H1 (cell line): ENCODE results near the gene MLNR. TPM values are rescaled to one million over a fixed set of nuclear protein-coding genes. Genes with fewer than 3 reads are reported as not detected.

ENCODE experiments used
- CTCF ChIA-PET: fragments of 300-600 bp; sonication (Branson Sonifier 250); formaldehyde crosslinking; loops from one replicate; lab custom pipeline; 2021; ENCODE audit not compliant: partially characterized antibody; lab: Charles Lee
- POLR2A ChIA-PET: fragments of 300-600 bp; sonication (Branson Sonifier 250); formaldehyde crosslinking; loops from one replicate; lab custom pipeline; 2021; ENCODE audit warnings: inconsistent platforms; ENCODE audit not compliant: partially characterized antibody; lab: Charles Lee
- DNase-seq, 2 experiments: peaks; one replicate each; pipeline versions ENCODE4 v3.0.0 to v3.0.0-alpha.2; 2010 to 2022; ENCODE audit warnings: low spot score in 2 of 2, low read depth in 1 of 2, mixed read lengths in 1 of 2
- FAIRE-seq: peaks from 2 replicates; lab custom pipeline; 2011; peaks lifted over from hg19 to GRCh38; lab: Jason Lieb, UNC
- H2AFZ ChIP-seq: 2 replicates; pipeline ENCODE4 v1.8.1; 2012; ENCODE audit warnings: low read length, inconsistent platforms
- H2AK5ac ChIP-seq: 2 replicates; pipeline ENCODE4 v1.6.1; 2013; ENCODE audit warnings: low read depth, low read length
- H2BK120ac ChIP-seq: replicated peaks from 2 replicates; pipeline ENCODE3; 2013; ENCODE audit warnings: low read depth, low read length, inconsistent platforms
- H2BK12ac ChIP-seq: 2 replicates; pipeline ENCODE4 v1.6.1; 2013; ENCODE audit warnings: low read depth, low read length
- H2BK15ac ChIP-seq: 2 replicates; pipeline ENCODE4 v1.6.1; 2013; ENCODE audit warnings: low read length
- H2BK20ac ChIP-seq: 2 replicates; pipeline ENCODE4 v1.6.1; 2013; ENCODE audit warnings: low read length
- H2BK5ac ChIP-seq: 2 replicates; pipeline ENCODE4 v1.6.1; 2013; ENCODE audit warnings: low read depth, low read length
- H3K14ac ChIP-seq: 2 replicates; pipeline ENCODE4 v1.6.1; 2013; ENCODE audit warnings: inconsistent platforms; ENCODE audit not compliant: insufficient read length
- H3K18ac ChIP-seq: 2 replicates; pipeline ENCODE4 v1.6.1; 2013; ENCODE audit warnings: low read length; ENCODE audit errors: extremely low read depth
- H3K23ac ChIP-seq: 2 replicates; pipeline ENCODE4 v1.6.1; 2013; ENCODE audit warnings: inconsistent platforms; ENCODE audit not compliant: insufficient read length
- H3K23me2 ChIP-seq: 2 replicates; pipeline ENCODE4 v1.6.1; 2013; ENCODE audit warnings: low read depth, low read length
- H3K27ac ChIP-seq: 2 replicates; pipeline ENCODE4 v1.6.1; 2011; ENCODE audit warnings: low read depth, low read length, inconsistent platforms
- H3K27me3 ChIP-seq, 4 experiments: replicated peaks in 1 of 4; 1 replicate in 1 of 4; 2 replicates in 3 of 4; pipeline versions ENCODE4 v1.6.1 to v1.8.1; 2011 to 2013; ENCODE audit warnings: low read length in 3 of 4, mild to moderate bottlenecking in 3 of 4, inconsistent platforms in 2 of 4, mixed read lengths in 2 of 4, moderate library complexity in 1 of 4; ENCODE audit not compliant: control insufficient read depth in 3 of 4, insufficient read depth in 3 of 4; ENCODE audit errors: extremely low read depth in 1 of 4
- H3K36me3 ChIP-seq, 4 experiments: 2 replicates each; pipeline versions ENCODE4 v1.6.1 to v1.8.1; 2011 to 2013; ENCODE audit warnings: mild to moderate bottlenecking in 4 of 4, low read length in 3 of 4, moderate library complexity in 2 of 4, control low read depth in 1 of 4, inconsistent platforms in 1 of 4; ENCODE audit not compliant: insufficient read depth in 4 of 4, control insufficient read depth in 2 of 4
- H3K4ac ChIP-seq: replicated peaks from 2 replicates; pipeline ENCODE3; 2013; ENCODE audit warnings: low read length, low read depth, mixed read lengths, inconsistent platforms; ENCODE audit not compliant: insufficient read length
- H3K4me1 ChIP-seq, 4 experiments: replicated peaks in 1 of 4; 1 replicate in 1 of 4; 2 replicates in 3 of 4; pipeline versions ENCODE4 v1.6.1 to v1.8.1; 2011 to 2013; ENCODE audit warnings: low read length in 3 of 4, inconsistent platforms in 2 of 4, mixed read lengths in 1 of 4; ENCODE audit not compliant: insufficient read depth in 4 of 4, control insufficient read depth in 3 of 4
- H3K4me2 ChIP-seq, 2 experiments: 2 replicates each; pipeline versions ENCODE4 v1.6.1 to v1.8.1; 2011 to 2013; ENCODE audit warnings: low read depth in 2 of 2, low read length in 2 of 2, control low read depth in 1 of 2, inconsistent platforms in 1 of 2, mild to moderate bottlenecking in 1 of 2; ENCODE audit not compliant: insufficient read depth in 1 of 2
- H3K4me3 ChIP-seq, 4 experiments: fragments of 200-600, 300-600 bp in 1 of 4; sonication (generic), shearing (Covaris generic), sonication (Bioruptor Twin) in 1 of 4; 2 replicates each; pipeline versions ENCODE4 v1.5.1 to v1.8.1; 2011 to 2016; ENCODE audit warnings: low read length in 4 of 4, low read depth in 3 of 4, control low read depth in 2 of 4, inconsistent platforms in 2 of 4, mild to moderate bottlenecking in 2 of 4, mixed read lengths in 1 of 4, moderate library complexity in 1 of 4; ENCODE audit not compliant: insufficient read depth in 2 of 4; ENCODE audit errors: extremely low read depth in 1 of 4
- H3K56ac ChIP-seq: replicated peaks from 2 replicates; pipeline ENCODE3; 2013; ENCODE audit warnings: low read depth, mild to moderate bottlenecking, mixed read lengths, low read length, inconsistent platforms; ENCODE audit not compliant: insufficient read length
- H3K79me1 ChIP-seq: 2 replicates; pipeline ENCODE4 v1.6.1; 2013; ENCODE audit warnings: low read depth, low read length, control low read depth
- H3K79me2 ChIP-seq, 2 experiments: 2 replicates each; pipeline versions ENCODE4 v1.6.1 to v1.8.1; 2012 to 2013; ENCODE audit warnings: low read length in 2 of 2, mild to moderate bottlenecking in 2 of 2, inconsistent platforms in 1 of 2; ENCODE audit not compliant: insufficient read depth in 2 of 2, control insufficient read depth in 1 of 2
- H3K9ac ChIP-seq, 4 experiments: replicated peaks in 1 of 4; 1 replicate in 1 of 4; 2 replicates in 3 of 4; pipeline versions ENCODE4 v1.6.1 to v1.8.1; 2011 to 2013; ENCODE audit warnings: low read depth in 3 of 4, low read length in 3 of 4, control low read depth in 2 of 4, mild to moderate bottlenecking in 2 of 4, moderate library complexity in 2 of 4, inconsistent platforms in 1 of 4; ENCODE audit errors: extremely low read depth in 1 of 4
- H3K9me3 ChIP-seq, 2 experiments: 2 replicates each; pipeline versions ENCODE4 v1.6.1 to v1.8.1; 2012 to 2013; ENCODE audit warnings: mild to moderate bottlenecking in 2 of 2, moderate library complexity in 2 of 2, control low read depth in 1 of 2, inconsistent platforms in 1 of 2, low read depth in 1 of 2, low read length in 1 of 2, mixed read lengths in 1 of 2; ENCODE audit not compliant: insufficient read depth in 2 of 2
- H4K20me1 ChIP-seq, 2 experiments: replicated peaks in 1 of 2; 2 replicates each; pipeline versions ENCODE3 to v1.8.1; 2011 to 2013; ENCODE audit warnings: inconsistent platforms in 2 of 2, low read length in 2 of 2, mild to moderate bottlenecking in 1 of 2; ENCODE audit not compliant: insufficient read depth in 2 of 2, control insufficient read depth in 1 of 2
- H4K5ac ChIP-seq: 2 replicates; pipeline ENCODE4 v1.6.1; 2013; ENCODE audit warnings: low read length, low read depth, mixed read lengths, inconsistent platforms; ENCODE audit not compliant: insufficient read length
- H4K8ac ChIP-seq: 2 replicates; pipeline ENCODE4 v1.8.0; 2013; ENCODE audit warnings: mild to moderate bottlenecking, moderate library complexity, low read length, inconsistent platforms; ENCODE audit not compliant: insufficient read depth; ENCODE audit errors: extremely low read depth
- H4K91ac ChIP-seq: replicated peaks from 2 replicates; pipeline ENCODE3; 2013; ENCODE audit warnings: low read length, mixed read lengths, inconsistent platforms; ENCODE audit not compliant: insufficient read length
- CTCF ChIP-seq, 3 experiments: IDR thresholded peaks; 1 replicate in 2 of 3; 2 replicates in 1 of 3; pipeline versions ENCODE4 v1.5.1 to v1.6.1; 2011; ENCODE audit warnings: low read length in 3 of 3, mild to moderate bottlenecking in 3 of 3, inconsistent platforms in 2 of 3, low read depth in 1 of 3, moderate library complexity in 1 of 3; ENCODE audit not compliant: insufficient read depth in 1 of 3; ENCODE audit errors: control extremely low read depth in 1 of 3
- KDM1A ChIP-seq: fragments of 200-600, 300-600 bp; sonication (generic); IDR thresholded peaks from 2 replicates; pipeline ENCODE4 v1.7.1; 2016; ENCODE audit warnings: mild to moderate bottlenecking, low read length, borderline replicate concordance
- RAD21 ChIP-seq, 2 experiments: IDR thresholded peaks in 1 of 2; conservative IDR thresholded peaks in 1 of 2; 2 replicates each; pipeline ENCODE4 v1.6.1; 2011; ENCODE audit warnings: low read depth in 2 of 2, low read length in 2 of 2, improper control_type of control experiment in 1 of 2, inconsistent platforms in 1 of 2, mild to moderate bottlenecking in 1 of 2, moderate library complexity in 1 of 2
- SAP30 ChIP-seq: fragments of 300-600 bp; sonication (generic); IDR thresholded peaks from 2 replicates; pipeline ENCODE4 v1.7.1; 2012; ENCODE audit warnings: low read length, moderate library complexity, mild to moderate bottlenecking, inconsistent platforms; ENCODE audit not compliant: insufficient read depth, insufficient replicate concordance
- WGBS, 2 experiments: shearing (Covaris generic) in 1 of 2; methylation state at CpG; one replicate each; pipeline versions ENCODE4 v1.1.6 to v1.1.7; 2013 to 2015; ENCODE audit warnings: low lambda C conversion rate in 2 of 2, mixed read lengths in 2 of 2, inconsistent platforms in 1 of 2, low coverage in 1 of 2, missing lambda C conversion rate in 1 of 2; ENCODE audit not compliant: insufficient replicate concordance in 2 of 2, insufficient coverage in 1 of 2, insufficient read length in 1 of 2; ENCODE audit errors: extremely low coverage in 1 of 2, missing lambda C conversion rate in 1 of 2; 5-methylcytosine and 5-hydroxymethylcytosine counted together
- polyA plus RNA-seq, 7 experiments: library from polyadenylated mRNA; depleted of rRNA in 3 of 7; stranded (reverse) in 5 of 7; unstranded in 2 of 7; fragments of >200 nt in 5 of 7; fragments of 200-250 nt in 2 of 7; gene quantifications; 1 replicate in 5 of 7; 2 replicates in 1 of 7; 4 replicates in 1 of 7; pipeline versions ENCODE4 v1.2.1 to v1.2.3, GENCODE V29; 2011 to 2013; ENCODE audit warnings: missing spikeins in 2 of 7, mixed read lengths in 2 of 7
- total RNA-seq: library from RNA; stranded (reverse); fragmentation: NEBNext Ultra II Directional; extraction: Animal tissue kit (Norgen Biotek cat#: 25700); gene quantifications from 2 replicates; pipeline ENCODE4 v1.2.1, GENCODE V29; 2021

The MLNR gene
- total and polyA plus RNA-seq, 2 of the 8 experiments (the other 6 are each of a cell fraction or from before 2014, with no cell fraction given): 0.24 to 0.29 TPM

GRCh38 chr13:49240017-49240416, 19.9 kb downstream of the MLNR start:
- Histone ChIP-seq H3K18ac (no peak overlapping the region), H4K5ac (no peak overlapping the region), H2BK5ac (no peak overlapping the region)
- no peak for TF ChIP-seq SAP30
- peak; percentile 49 to 78 (median 61) for TF ChIP-seq CTCF (IDR thresholded peaks at IDR 0.05; ENCODE audit: control extremely low read depth in 1 of 3, insufficient read depth in 1 of 3, low read depth in 1 of 3, low read length in 3 of 3)
- peak; percentile 26; the same call in 1 of the 2 replicates for TF ChIP-seq KDM1A
- TF ChIP-seq RAD21 (IDR thresholded peaks at IDR 0.05 in 1 of 2, conservative IDR thresholded peaks at IDR 0.05 in 1 of 2; ENCODE audit: low read depth in 2 of 2, low read length in 2 of 2): peak; percentile 65 to 75
- TF ChIP-seq, all 59 proteins: peak for 3
- Histone ChIP-seq H4K20me1 (no peaks in the 10 kb centered on the region), H3K4me1 (no peaks in the 10 kb centered on the region), H2AK5ac (no peak overlapping the region), H2BK12ac (no peak overlapping the region), H3K4me3 (no peak overlapping the region), H3K56ac (no peak overlapping the region), H3K27me3 (no peaks in the 10 kb centered on the region), H2BK120ac (no peak overlapping the region), H3K9me3 (no peaks in the 10 kb centered on the region), H3K4me2 (no peak overlapping the region), H3K23ac (no peak overlapping the region), H3K79me1 (no peaks in the 10 kb centered on the region), H4K8ac (no peak overlapping the region), H2BK15ac (no peak overlapping the region), H3K14ac (no peak overlapping the region), H3K4ac (no peak overlapping the region), H3K9ac (no peak overlapping the region), H2AFZ (no peak overlapping the region), H3K27ac (no peak overlapping the region), H3K79me2 (no peaks in the 10 kb centered on the region), H2BK20ac (no peak overlapping the region), H3K23me2 (no peaks in the 10 kb centered on the region), H3K36me3 (no peaks in the 10 kb centered on the region), H4K91ac (no peak overlapping the region)
- CTCF ChIA-PET: interaction anchor here (0.6 to 3.2 kb wide), 19 partner anchors 9 to 1654 kb away, joined by 3 to 25 read pairs (median 3); no protein-coding TSS in a partner anchor
- 47% methylated on average over 4 of the region's 4 CpGs; no CpG with 5 or more reads in 1 of the 2 experiments for WGBS, 2 experiments
- DNase-seq: no peak
- POLR2A ChIA-PET: interaction anchor here (0.8 kb wide), 1 partner anchor 8 kb away, joined by 3 read pairs; the partner anchor contains the start of gene CDADC1
- peak; percentile 91 for FAIRE-seq
